RWPE1 (cell line): ENCODE data around the gene FAM20B.

Source experiments
- CTCF ChIA-PET: fragments of 350-600 bp; sonication (Branson Sonifier 250); formaldehyde crosslinking; extraction: SDS; loops from one replicate; lab custom pipeline; 2021; lab: Yijun Ruan, JAX
- POLR2A ChIA-PET: fragments of 400-600 bp; formaldehyde crosslinking; extraction: SDS; loops from one replicate; lab custom pipeline; 2020; ENCODE audit warnings: antibody characterized with exemption; ENCODE audit not compliant: low non-redundant PET; lab: Yijun Ruan, JAX
- DNase-seq: peaks from one replicate; pipeline ENCODE4 v3.0.0; 2012; ENCODE audit warnings: low spot score
- H3K27ac ChIP-seq: fragments of 450-650 bp; 2 replicates; pipeline ENCODE4 v1.5.1; 2017
- CTCF ChIP-seq: fragments of 450-650 bp; conservative IDR thresholded peaks from 2 replicates; pipeline ENCODE4 v1.5.1; 2017; ENCODE audit warnings: low read depth, mild to moderate bottlenecking

Gene FAM20B

DNA sequence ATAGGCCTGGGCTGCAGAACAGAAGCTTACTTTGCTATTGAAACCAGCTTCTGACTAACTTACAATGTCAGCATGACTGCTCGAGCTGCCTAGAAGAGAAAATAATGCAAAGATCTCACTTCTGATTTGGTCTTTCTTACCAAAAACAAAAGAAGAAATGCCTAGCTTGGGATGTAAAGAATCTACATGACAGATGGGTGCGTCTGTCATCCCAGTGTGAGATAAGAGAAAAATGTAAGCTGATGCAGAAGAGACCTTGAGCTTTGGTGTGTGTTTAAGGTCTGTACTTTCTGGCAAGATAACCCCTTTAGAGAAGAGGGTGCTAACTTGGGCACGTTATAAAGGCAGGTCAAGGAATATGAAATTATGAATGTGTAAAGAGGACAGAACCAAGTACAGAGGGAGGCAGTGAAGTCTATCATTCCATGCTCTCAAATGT is 3.6 kb downstream of the FAM20B start:
- CTCF ChIA-PET, result no interaction called here
- no peak for TF ChIP-seq CTCF
- no peak overlapping the region for H3K27ac ChIP-seq

DNA sequence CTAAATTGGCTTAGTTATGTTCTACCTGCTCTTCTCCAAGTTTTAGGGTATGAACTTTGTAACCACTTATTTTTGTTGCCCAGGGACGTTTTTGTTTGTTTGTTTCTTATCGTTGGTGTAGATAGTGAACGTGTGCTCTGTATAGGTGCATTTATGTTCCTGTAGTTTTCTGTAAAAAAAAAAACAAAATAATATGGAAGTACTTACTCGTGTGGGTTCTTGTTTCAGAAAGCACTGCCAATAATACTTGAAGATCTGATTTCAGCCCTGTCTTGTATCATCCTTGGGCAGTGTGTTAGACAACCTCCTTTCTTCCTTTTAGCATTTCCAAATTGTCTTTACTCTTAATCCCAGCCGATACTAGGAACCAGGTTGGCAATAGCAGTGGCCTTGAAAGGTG is 4.4 kb downstream of the FAM20B start:
- CTCF ChIA-PET, result no interaction called here
- no peak for TF ChIP-seq CTCF
- no peak overlapping the region for H3K27ac ChIP-seq
- POLR2A ChIA-PET, result no interaction called here
- no peak for DNase-seq

More for the DNA sequence above, 3.6 kb downstream of the FAM20B start:
- no peak for DNase-seq
- POLR2A ChIA-PET, result no interaction called here

DNA sequence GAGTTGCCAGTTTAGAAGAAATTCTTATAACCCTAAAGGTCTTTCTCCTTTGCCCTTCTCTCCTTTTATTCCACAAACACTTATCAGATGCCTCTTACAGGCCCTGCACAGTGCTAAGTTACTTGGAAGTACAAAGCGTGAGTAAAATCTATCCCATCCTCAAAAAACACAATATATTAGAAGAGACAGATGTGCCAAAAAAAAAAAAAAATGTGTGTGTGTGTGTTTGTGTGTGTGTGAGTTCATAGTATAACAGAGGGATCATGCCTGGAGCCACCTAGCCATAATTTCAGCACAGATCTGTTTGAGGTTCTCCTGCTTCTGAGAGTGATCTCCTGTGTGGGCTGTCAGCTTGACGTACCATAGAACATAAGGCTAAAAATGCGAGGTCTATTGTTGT is 5.0 kb downstream of the FAM20B start:
- no peak overlapping the region for H3K27ac ChIP-seq
- DNase-seq, result no peak
- ChIA-PET CTCF (no interaction called here), POLR2A (no interaction called here)
- TF ChIP-seq CTCF, result no peak

DNA sequence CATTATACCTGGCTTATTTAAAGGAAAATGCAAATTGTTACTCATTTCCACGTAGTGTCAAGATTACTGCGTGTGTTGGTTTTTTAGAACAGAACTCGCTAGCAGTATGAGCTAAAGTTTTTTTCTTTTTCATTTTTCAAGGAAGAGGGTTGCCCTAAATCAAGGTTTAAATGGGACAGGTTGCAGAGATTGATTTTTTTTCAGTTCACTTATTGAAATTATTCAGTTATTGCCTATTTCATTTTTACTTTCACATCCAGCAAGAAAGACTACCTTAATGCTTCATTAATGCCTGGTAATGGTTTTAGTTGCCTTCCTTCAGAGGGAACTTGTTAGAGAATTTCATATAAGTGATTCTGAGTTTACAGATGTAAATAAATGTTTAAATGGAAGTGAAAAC is 5.6 kb downstream of the FAM20B start:
- no peak overlapping the region for H3K27ac ChIP-seq
- ChIA-PET CTCF (interaction anchor here (0.6 kb wide), 1 partner anchor 815 kb away, joined by 4 read pairs; no protein-coding TSS in a partner anchor), POLR2A (no interaction called here)
- no peak for TF ChIP-seq CTCF
- no peak for DNase-seq

- CTCF ChIA-PET, result interaction anchor here (0.6 kb wide), 2 partner anchors 21 to 816 kb away, joined by 4 to 5 read pairs; no protein-coding TSS in a partner anchor
- no peak for TF ChIP-seq CTCF
- no peak overlapping the region for H3K27ac ChIP-seq
- POLR2A ChIA-PET, result no interaction called here
- DNase-seq, result no peak
Measured at GRCh38 chr1:179031855-179032513, 6.3 kb downstream of the FAM20B start.

DNA sequence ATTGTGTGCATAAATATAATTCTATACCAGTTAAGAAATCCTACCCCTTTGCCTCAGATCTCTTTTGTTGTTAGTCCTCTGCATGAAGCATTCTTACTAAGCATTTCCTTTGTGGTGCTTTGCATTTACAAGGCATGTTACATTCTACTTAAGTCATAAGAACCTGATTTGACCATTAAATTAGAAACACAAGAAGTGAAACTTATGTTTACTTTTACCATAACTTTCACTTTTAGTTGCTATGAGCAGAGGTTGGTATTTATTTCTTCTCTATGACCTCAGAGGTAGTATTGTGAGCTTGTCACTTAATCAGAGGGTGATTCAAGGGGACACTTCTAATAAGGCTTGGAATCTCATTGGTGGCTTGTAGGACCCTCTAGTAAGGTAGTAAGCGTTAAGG is 9.0 kb downstream of the FAM20B start:
- POLR2A ChIA-PET, result no interaction called here

More for the DNA sequence above, 9.0 kb downstream of the FAM20B start:
- H3K27ac ChIP-seq, result no peak overlapping the region
- no peak for DNase-seq
- CTCF ChIA-PET, result no interaction called here
- no peak for TF ChIP-seq CTCF
